Activated CD4-positive, CD25-positive, alpha-beta regulatory T cell treated with anti-CD3 and anti-CD28 coated beads, Interleukin-2, amount 50 U/mL, for 16 hours (primary cell): ENCODE results near the gene SUGP1.

Experiments
- DNase-seq: peaks from one replicate; pipeline ENCODE4 v3.0.0-alpha.2; 2020; ENCODE audit warnings: low read depth, low spot score

SUGP1 gene

DNA sequence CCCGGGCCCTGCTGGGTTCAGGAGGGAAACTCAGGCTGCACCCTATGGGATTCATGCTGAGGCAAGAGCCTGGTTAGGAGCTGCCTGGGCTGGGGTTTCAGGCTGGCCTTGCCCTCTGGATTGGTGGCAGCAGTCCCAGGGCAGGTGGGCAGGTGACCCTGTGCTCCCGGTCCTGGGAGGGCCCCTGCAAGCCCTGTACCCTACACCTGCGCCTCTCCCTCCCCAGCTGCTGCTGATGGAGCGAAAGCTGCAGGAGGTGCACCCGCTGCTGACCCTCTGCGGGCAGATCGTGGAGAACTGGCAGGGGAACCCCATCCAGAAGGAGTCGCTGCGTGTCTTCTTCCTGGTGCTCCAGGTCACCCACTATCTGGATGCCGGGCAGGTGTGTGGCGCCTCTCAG is 20.7 kb upstream of the SUGP1 start:
- no peak for DNase-seq

DNA sequence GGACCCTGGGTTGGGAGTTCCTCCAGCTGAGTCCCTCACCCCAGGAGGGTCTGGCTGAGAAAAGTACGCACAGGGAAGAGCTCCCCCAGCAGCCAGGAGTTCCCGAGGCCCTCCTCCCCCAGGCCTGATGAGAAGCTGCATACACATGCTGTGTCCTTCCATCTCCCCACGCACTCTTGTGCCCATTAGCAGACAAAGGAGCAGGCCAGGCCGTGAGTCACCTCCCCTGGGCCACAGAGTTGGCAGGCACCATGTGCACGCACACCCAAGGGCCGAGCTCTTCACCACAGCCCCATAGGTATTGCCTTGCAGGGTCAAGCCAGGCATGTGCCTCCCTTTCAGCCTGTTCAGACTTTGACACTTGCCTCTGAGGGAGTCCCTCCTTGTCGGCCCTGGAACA is 17.8 kb upstream of the SUGP1 start:
- no peak for DNase-seq

DNA sequence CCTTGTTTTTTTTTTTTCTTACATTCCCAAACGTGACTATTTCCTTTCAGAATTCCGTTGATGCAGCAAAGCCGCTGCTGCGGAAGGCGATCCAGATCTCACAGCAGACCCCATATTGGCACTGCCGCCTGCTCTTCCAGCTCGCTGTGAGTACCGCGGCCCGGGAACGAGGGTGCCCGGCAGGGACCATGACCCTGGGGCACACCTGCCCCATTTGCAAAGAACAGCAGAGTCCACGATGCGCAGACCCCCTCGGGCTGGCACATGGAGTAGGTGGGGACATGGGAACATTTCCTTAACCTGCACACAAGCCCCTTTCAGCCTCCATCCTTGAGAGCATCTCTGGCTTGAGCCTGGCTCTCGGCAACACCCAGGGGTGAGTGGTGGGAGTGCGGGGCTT is 16.8 kb upstream of the SUGP1 start:
- no peak for DNase-seq

DNA sequence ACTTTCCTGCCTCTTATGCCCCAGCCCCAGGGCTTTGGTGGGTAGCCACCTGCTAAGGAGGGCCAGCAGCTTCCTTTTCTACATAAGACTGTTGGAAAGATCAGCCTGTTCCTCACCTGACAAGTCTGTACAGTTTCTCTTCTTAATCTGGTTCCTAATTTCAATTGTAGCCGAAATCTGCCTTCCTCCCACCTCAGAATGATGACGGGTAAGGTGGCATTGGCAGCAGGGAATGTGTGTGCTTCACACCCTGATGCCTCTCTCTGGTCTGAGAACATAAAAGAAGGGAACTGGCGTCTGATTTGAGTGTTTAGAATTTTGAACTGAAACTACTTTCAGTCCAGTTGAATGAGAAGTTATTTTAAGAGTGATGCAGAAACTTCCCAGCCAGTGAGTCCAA is 16.3 kb upstream of the SUGP1 start:
- no peak for DNase-seq

DNA sequence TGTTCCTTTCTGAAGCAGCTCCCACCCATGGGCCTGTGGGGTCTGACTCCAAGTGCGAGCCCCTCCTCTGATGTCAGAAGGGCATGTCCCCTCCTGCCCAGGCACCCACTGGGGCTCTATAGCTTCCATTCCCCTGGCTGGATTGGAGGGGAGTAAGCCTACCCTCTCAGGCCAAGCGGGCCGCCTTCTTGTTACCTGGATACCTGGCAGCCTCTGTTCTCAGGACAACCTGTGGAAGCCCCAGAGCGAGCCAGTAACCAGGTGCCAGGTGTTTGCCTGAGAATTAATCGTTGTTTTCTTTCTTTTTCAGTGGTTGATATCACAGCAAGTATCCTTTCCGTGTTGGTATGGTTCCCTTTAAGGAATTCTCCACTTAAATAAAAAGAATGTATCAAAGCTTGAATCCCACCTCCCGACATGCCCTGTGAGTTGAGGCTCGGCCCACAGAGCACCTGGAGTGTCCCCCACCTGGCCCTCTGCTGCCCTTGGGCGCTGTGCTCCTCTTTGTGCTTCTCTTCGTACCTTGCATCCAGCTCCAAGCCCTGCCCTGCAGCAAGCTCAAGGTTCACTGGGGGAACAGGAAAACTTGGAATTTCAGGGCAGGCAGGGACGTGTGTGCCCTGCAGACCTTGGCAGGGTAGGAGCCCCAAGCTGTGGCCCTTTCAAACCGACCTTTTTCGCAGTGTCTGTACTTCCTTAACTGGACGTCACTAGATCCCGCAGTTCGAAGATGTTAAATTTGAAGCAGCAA is 15.3 kb upstream of the SUGP1 start:
- DNase-seq: no peak

DNA sequence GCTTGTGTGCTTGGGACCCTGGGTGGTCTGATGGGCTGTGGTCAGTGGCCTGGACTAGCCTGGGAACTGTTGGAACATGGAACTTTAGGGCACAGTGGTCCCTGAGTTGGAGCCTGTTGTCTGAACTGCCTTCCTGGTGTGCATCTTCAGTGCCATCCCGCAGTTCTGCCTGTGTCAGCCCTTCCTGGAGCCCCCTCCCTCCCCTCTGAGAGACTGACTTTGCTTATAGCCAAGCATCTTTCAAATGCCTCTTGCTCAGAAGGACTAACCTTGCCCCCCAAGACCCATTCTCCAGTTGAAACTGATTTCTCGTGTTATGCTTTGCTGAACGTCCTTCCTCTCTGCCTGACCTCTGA is 14.7 kb upstream of the SUGP1 start:
- no peak for DNase-seq

DNA sequence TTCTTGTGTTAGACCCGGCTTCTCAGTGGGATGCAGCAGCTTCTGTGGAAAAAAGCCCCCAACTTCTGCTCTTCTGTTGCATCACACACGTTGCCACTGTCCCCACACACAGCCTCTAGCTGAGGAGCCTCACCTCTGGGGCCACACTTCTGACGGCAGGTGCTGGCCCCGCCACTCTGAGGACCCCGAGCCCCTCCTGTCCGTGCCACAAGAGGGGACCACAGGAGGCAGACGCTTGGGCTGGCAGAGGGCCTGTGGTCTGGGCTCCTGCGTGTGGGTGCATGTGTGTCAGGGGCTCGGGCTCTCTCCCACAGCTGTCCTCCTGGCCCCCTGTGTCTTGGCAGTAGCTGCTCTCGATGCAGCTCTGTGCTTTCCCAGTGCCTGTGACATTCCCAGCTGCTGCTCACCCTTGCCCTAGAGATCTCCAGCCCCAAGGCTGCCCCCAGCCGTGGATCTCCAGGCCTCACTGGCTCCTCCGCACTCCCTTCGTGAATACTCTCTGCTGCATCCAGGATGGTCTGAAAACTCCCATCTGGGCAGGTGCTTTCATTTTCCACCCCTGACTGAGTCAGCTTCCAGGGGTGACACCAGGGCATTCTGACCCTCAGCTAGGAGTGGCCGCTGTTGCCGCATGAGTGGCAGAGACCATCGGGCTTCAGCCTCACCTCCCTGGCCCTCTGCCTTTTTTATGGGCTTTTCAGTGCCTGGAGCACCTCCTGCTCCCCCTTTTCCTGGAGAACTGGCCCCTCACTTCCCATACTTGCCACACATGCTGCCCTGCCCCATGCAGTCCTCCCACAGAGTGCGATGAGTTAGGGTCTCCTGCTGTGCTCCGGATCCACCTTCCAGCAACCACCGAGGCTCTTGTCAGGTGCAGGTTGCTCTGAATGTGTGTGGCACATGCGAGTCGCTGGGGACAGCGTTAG is 14.0 kb upstream of the SUGP1 start:
- no peak for DNase-seq

DNA sequence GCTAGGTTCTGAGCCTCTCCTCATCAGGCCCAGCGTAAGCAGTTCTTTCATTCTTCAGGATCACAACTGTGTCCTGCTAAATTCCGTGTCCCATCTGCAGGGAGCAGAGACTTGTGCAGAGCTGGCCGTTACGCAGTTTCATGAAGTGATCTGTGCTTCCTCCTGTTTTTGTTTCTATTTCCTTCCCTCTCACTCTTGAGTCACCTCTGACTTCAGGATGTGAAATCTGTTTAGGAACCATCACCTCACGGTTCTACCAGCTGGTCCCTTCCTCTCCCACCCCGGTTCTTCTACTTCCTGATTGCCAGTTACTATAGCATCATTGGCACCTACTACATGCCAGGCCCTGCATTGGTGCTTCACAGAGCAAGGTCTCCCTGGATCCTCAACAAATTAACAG is 8.8 kb upstream of the SUGP1 start:
- no peak for DNase-seq

DNA sequence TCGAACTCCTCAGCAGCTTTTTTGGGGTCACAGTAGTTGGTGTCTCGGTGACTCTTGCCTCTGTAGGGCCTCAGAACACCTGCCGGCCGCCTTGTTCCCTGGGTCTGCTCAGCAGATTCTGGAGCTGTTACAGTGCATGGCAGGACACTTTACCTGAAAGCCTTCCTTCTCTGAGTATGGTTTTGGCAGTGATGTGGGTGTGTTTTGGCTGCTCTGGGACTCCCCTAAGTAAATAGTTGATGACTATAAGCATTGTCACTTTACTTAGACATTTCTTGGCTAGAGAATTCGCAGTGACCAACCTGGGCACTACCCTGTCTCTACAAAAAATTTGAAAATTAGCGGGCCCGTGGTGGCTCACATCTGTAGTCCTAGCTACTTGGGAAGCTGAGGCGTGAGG is 7.4 kb upstream of the SUGP1 start:
- DNase-seq: no peak

DNA sequence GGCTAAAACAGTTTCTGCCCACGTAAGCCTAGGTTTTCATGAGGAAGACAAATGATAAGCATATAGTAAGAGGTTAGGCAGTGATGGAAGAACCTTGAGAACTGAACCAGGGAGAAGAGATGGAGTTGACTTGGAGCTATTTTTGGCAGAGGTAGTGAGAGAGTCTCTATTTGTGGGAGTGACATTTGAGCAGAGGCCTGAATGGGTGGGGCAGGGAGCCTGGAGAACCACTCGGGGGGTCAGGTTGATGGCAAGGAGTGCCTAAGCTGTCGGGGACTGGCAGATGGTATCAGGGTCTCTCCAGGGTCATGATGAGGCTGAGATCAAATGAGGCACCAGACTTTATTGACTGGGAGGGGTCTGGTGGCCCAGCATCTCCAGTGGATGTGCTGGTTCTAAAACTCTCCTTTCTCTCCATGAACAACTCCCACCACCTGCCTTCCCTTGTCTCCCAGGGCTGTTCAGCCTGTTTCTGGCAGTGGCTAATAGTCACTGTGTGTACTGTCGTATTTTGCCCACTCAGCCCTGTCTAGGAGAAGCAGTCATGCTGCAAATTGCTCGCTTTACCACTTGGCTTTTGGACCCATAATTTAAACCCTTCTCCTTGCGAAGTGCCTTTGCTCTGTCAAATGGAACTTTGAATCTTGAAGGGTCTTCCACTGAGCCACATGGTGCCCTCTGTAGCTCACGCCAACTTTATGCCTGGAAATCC is 3.9 kb upstream of the SUGP1 start:
- DNase-seq: no peak

DNA sequence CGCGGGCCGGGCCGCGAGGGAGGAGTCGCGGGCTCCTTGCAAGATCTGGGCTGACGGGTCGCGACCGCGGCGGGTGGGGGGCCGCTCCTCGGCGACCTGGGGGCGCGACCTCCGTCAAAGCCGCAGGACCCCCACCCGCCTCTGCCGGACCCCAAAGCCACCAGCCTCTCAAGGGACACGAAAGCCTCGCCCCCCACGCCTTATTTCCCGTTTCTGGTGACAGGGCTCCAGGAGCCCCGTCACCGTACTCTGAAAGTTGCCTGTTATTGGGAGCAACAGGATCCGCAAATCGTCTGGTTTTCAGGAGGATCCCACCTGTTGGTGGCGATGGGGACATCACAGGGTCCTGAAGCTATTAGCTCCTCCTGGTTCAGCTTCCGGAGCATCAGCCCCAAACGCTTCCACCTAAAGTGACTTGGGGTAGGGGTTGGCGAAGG is 850 bp upstream of the SUGP1 start:
- DNase-seq: no peak

DNA sequence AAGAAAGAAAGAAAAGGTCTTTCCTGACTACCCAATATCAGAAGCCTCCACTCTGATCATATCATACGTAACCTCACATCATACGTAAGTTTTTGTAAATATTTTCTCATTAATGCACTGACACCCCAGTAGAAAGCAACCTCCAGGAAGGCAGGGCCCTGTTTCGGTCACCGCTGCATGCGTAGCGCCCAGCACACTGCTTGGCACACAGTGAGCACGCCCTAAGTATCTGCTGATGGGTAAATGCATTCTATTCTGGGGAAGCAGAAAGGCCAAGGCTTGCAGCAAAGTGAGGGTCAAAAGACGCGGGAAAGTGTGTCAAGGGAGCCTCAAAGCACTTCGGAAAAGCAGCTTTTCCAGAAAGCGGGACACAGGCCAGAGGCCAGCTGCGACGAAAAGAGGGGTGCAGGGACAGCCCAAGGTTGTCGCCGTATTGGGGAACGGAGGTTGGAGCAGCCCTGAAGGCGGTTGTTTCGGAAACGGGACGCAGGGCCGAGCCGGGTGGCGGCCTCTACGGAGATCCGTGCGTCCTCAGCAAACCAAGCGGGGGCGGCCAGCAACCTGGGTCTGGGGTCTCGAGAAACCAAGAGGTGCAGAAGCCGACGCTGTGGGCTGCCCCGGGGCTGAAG is 463 bp downstream of the SUGP1 start:
- no peak for DNase-seq

DNA sequence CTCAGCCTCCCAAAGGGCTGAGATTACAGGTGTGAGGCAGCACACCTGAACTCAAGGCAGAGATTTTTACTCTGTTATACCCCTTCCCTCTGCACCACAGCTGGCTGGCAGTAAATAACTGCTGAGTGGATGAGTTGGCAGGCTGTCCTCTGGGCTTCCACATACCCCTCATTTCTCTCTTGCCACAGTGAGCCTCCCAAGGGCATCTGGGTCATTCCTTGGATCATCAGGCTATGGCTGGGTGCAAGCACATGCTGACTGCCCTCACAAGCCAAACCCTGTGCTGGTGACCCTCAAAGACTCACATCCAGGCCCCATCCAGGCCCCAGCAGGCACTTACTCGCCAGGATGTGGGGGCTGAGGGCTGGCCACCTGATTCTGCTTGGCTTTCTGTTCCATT is 4.2 kb downstream of the SUGP1 start:
- no peak for DNase-seq

DNA sequence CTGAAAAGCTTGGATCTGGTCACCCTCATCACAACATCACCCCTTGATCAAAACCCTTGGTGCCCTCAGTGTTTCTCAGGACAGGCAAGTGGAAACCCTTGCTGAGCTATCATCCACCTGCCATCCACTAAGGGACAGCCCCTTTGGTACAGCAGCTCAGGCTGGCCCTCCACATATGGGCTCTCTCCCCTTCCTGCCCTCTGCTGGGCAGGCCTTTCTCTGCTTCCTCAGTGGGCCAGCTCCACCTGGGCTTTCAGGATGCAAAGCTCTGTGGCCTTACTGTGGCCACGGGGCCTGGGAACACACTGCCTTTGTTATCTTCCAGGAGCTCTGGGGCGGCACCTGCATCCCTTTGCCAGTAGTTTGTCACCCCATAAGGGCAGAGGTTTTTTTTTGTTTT is 4.9 kb downstream of the SUGP1 start:
- no peak for DNase-seq

DNA sequence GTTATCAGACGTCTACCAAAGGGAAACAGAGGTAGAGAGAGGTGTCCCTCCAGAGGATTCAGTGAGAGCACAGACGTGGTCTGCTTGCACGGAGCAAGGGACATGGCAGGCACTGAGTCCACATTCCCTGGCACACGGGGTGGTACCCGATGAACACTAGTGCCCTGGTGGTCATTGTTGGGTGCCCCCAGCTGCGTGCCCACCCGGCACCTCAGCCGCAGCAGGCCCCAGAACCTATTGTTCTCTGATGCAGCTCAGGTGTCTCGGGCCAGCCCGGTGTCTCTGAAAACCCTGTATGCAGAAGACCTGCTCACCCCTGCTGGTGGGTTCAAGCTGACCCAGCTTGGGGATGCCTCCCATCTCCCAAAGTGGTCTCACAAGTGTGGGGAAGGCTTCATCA is 11.9 kb downstream of the SUGP1 start:
- DNase-seq: no peak

DNA sequence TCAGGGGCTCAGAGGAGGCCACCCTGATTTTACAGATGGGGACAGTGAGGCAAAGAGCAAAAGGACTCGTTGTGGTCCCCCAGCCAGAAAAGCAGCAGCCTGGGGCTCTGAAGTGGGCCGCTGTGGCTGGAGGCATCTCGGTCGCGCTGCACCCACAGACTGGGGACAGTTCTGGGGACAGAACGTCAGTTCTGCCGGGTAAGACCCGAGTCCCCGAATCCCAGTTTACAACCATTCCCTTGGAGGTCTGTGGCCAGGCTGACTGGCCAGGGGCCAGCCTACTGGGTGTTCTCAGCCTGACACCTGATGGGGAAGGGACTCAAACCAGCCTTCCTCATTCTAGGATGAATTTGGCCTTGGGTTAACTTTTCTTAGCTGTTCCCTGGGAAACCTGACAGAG is 14.1 kb downstream of the SUGP1 start:
- DNase-seq: no peak

DNA sequence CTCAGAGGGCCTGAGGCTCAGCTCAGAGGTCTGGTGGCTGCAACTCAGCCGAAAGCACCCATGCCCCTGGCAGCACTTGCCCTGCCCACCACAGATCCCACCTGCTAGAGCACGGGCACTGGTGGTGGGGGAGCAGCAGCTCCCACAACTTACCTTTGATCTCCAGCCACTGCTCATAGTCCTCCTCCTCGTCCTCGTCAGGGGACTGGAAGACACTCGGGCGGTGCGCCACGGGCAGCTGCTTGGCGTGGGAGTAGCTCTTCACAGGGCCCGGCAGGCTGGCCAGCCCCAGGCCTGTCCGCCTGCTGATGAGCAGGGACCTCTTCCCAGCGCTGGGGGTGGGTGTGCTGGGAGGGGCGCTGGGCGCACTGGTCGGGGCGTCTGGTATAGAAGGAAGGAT is 14.6 kb downstream of the SUGP1 start:
- DNase-seq: no peak

DNA sequence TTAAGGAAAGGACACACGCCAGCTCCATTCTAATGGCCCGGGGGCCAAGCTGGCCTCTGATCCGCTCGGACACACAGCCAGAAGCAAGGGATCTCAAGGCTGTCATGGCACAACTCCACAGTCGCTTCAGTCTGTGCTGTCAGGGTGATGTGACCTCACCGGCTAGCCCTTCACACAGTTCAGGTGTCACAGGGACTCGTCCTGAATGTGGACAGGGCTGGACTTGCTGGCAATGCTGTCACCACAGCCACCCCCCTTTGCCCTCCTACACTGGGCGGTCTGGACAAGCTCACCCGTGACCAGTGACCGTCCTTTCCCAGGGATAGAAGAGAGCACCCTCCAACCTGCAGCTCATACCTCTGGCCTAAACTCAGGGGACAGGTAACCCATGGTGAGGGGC is 15.2 kb downstream of the SUGP1 start:
- no peak for DNase-seq

DNA sequence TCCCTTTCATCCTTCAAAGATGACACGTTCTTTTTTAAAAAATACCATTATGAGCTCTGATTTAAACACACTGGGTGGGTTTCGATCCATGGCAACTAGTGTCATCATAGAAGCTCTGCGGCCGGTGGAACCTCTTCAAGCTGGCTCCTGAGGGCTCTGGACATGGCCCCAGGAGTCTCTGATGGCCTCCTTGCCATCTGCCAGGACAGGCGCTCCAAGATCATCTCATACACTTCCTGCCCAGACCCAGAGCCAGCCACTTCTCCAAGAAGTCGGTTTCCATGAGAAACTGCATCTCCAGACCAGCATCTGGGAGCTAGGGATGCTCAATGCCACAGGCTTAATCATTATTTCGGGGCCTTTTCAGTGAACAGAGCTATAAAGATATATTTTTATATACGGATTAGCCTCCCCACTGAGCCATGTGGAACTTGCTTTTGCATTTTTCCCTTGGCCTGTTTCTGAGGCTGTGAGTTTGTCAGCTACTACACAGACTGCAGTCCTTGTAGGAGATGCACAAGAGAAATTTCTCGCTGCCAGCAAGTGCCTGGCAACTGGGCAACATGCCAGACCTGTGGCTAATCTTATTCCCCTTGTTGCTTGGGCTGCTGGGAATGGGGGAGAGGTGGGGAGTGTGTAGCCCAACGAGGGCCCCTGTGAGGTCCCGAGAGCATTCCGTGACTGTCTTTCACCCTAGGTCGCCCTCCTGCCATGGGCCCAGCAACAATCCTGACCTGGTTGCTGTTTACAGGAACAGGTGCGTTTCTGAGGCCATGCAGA is 15.9 kb downstream of the SUGP1 start:
- DNase-seq: no peak

DNA sequence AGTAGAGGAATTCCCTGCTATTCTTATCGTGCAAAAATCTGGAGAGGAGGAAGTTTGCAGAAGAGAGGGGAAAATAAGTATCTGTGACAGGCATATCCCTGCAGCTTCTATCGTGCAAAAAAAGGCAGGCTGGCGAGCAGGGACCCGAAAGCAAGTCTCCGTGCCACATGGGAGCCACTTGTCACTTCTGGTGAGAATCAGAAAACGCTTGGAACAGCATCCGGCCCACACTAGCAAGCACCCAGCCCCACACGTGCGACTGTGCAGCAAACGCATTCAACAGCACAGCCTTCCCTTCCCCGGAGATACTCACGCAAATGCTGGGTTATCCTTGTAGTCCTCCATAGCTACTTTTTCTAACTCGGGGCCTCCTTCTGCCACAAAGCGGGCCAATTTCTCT is 16.9 kb downstream of the SUGP1 start:
- DNase-seq: no peak

DNA sequence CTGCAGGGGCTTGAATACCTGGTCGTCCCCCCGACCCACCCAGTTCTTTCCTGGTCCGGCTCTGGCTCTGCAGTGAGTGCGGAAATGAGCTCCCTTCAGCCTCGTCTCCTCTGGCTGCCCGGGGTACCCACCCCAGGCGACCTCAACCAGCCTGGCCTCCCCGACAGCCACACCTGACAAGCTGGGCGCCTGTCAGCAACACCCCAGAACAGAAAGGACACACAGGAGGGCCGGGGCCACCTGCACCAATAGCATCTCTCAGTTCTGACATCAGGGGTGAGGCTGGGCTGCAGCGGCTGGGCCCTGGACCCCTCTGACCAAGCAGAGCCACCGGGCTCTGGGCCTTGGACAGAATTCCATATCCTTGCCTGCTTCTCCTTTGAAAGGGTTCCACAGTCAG is 19.7 kb downstream of the SUGP1 start:
- no peak for DNase-seq
